Body of pancreas (tissue), 4 donors: ENCODE data around the gene MIR17HG. TPM values are rescaled to one million over a fixed set of nuclear protein-coding genes. Genes with fewer than 3 reads are reported as not detected.

Source experiments
- ATAC-seq: fragments of 150-250 bp; one replicate; pipeline ENCODE4 v1.9.1; 2016
- DNase-seq, 4 donors: peaks; one replicate each; pipeline ENCODE4 v3.0.0-alpha.2; 2019
- H3K27ac ChIP-seq, 4 donors: fragments of 200-600 bp; sonication (generic); 1 replicate in 3 of 4; 2 replicates in 1 of 4; pipeline versions ENCODE4 v1.5.1 to v1.6.1; 2016 to 2019; ENCODE audit warnings: mild to moderate bottlenecking in 1 of 4, mixed read lengths in 1 of 4, moderate library complexity in 1 of 4
- H3K27me3 ChIP-seq, 2 donors: fragments of 200-600 bp; sonication (generic); one replicate each; pipeline ENCODE4 v1.6.0; 2016; ENCODE audit warnings: mild to moderate bottlenecking in 1 of 2
- H3K36me3 ChIP-seq, 2 donors: fragments of 200-600 bp; sonication (generic); replicated peaks in 1 of 2; 2 replicates each; pipeline ENCODE4 v1.5.1; 2016; ENCODE audit warnings: low read depth in 2 of 2; ENCODE audit not compliant: insufficient read depth in 1 of 2
- H3K4me1 ChIP-seq: fragments of 200-600 bp; sonication (generic); one replicate; pipeline ENCODE4 v1.6.0; 2016
- H3K4me3 ChIP-seq, 2 donors: fragments of 200-600 bp; sonication (generic); 1 replicate in 1 of 2; 2 replicates in 1 of 2; pipeline ENCODE4 v1.5.1; 2016 to 2019
- H3K9me3 ChIP-seq, 3 donors: fragments of 200-600 bp; sonication (generic); 1 replicate in 2 of 3; 2 replicates in 1 of 3; pipeline ENCODE4 v1.5.1; 2016
- CTCF ChIP-seq, 7 experiments: fragments of 450-650 bp in 4 of 7; fragments of 200-600 bp in 3 of 7; sonication (generic) in 3 of 7; IDR thresholded peaks; one replicate each; pipeline ENCODE4 v1.5.1; 2016 to 2019; ENCODE audit warnings: antibody characterized with exemption in 7 of 7
- POLR2A ChIP-seq, 3 donors: fragments of 450-650 bp; IDR thresholded peaks; one replicate each; pipeline ENCODE4 v1.6.1; 2016; ENCODE audit warnings: antibody characterized with exemption in 3 of 3, mild to moderate bottlenecking in 2 of 3
- WGBS, 2 donors: methylation state at CpG; one replicate each; pipeline ENCODE4 v1.1.5; 2017; 5-methylcytosine and 5-hydroxymethylcytosine counted together
- intact Hi-C: fragments of 100-400 bp; cut with DNase I; formaldehyde crosslinking; loops from one replicate; pipeline ENCODE4 v1.15.1; 2023
- total RNA-seq, 2 donors: library from RNA; depleted of rRNA; stranded (reverse); fragments of >200 nt; gene quantifications; one replicate each; pipeline ENCODE4 v1.1.0, GENCODE V29; 2016

The MIR17HG gene
- total RNA-seq, 2 donors from 2014 or later: 7.5 to 9.6 TPM

DNA sequence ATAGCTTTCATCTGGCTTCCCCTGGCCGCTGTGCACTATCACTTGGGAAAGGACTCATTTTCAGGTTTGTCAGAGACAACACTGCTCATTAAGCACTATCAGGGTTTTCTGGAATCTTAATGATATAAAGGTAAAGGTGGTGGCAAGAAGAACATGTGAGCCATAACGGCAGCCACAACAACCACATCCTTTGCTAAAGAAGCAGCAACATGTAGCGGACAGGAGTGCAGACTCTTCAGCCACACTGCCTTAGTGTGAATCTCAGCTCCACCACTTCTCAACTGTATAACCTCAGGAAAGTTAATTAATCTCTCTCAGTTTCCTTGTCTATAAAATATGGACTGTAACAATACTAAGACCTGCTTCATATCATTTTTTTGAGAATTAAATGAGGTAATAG is 24.1 kb upstream of the MIR17HG start:
- Histone ChIP-seq H3K27ac (no peak overlapping the region), H3K4me3 (no peak overlapping the region), H3K36me3 (no peaks in the 10 kb centered on the region), H3K4me1 (no peaks in the 10 kb centered on the region), H3K27me3 (peaks cover 0 to 7% of the 10 kb centered on the region in 2 donors), H3K9me3 (no peaks in the 10 kb centered on the region)
- 69 to 72% methylated on average over 3 of the region's 3 CpGs for WGBS, 2 donors
- ATAC-seq (no peak), DNase-seq (no peak)
- intact Hi-C loops: no loop called here
- TF ChIP-seq POLR2A (IDR thresholded peaks at IDR 0.05) (no peak), CTCF (IDR thresholded peaks at IDR 0.05) (no peak)

DNA sequence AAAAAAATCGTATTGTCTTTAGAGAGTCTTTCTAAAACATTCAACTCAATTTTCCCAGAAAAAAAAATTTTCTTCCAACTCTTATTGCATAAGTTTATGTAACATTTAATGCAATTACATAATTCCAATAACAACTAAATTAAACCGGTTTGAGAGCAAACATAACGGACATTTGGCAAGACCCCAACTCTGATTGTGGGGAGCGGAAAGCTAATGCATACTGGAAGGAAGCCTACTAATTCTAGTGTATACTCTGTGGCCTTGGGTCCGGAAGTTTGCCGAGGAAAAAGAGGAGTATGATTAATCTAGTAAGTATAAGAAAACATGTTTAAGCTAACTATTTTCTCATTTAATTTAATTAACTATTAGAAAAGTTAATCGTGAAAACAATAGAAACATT is 21.3 kb upstream of the MIR17HG start:
- no peaks in the 10 kb centered on the region for H3K4me1 ChIP-seq
- DNase-seq (peak in 1 of 4 donors; percentile 14), ATAC-seq (no peak)
- no peak for TF ChIP-seq POLR2A (IDR thresholded peaks at IDR 0.05)
- WGBS, 2 donors: 30 to 33% methylated on average over 7 of the region's 7 CpGs
- no peak overlapping the region for H3K4me3 ChIP-seq
- peaks cover 0 to 7% of the 10 kb centered on the region in 2 donors for H3K27me3 ChIP-seq
- H3K27ac ChIP-seq: no peak overlapping the region
- intact Hi-C loops: no loop called here
- H3K36me3 ChIP-seq: no peaks in the 10 kb centered on the region
- no peaks in the 10 kb centered on the region for H3K9me3 ChIP-seq

GRCh38 chr13:91328726-91329125 is 18.8 kb upstream of the MIR17HG start:
- intact Hi-C loops: no loop called here
- TF ChIP-seq POLR2A (IDR thresholded peaks at IDR 0.05): no peak
- TF ChIP-seq CTCF (IDR thresholded peaks at IDR 0.05): no peak
- ATAC-seq: no peak
- H3K4me3 ChIP-seq: no peak overlapping the region
- no peak for DNase-seq
- H3K27ac ChIP-seq: no peak overlapping the region
- H3K36me3 ChIP-seq: no peaks in the 10 kb centered on the region
- peaks cover 0 to 7% of the 10 kb centered on the region in 2 donors for H3K27me3 ChIP-seq
- H3K9me3 ChIP-seq: no peaks in the 10 kb centered on the region
- no peaks in the 10 kb centered on the region for H3K4me1 ChIP-seq
- WGBS, 2 donors: 61 to 72% methylated on average over 1 of the region's 1 CpG

DNA sequence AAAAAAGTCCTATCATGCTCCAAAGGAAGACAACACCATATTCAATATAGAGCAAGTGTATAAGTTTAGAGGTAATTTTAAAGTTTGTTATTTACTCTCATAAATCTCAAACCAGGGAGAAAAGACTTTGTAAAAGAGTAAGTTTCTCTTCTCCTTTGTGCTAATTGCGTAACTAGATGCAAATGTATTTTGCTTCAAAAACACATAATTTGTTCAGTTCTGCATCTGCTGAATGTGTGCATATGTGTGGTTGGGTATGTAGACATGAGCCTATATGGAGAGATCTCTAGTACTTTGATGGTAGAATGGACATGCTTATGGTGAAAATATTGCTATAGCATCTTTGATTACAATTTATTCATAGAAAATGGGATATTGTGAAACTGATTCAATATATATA is 17.8 kb upstream of the MIR17HG start:
- peaks cover 0 to 7% of the 10 kb centered on the region in 2 donors for H3K27me3 ChIP-seq
- TF ChIP-seq POLR2A (IDR thresholded peaks at IDR 0.05) (no peak), CTCF (IDR thresholded peaks at IDR 0.05) (no peak)
- WGBS, 2 donors: 75 to 91% methylated on average over 1 of the region's 1 CpG
- ATAC-seq (no peak), DNase-seq (no peak)
- no peak overlapping the region for H3K4me3 ChIP-seq
- H3K4me1 ChIP-seq: no peaks in the 10 kb centered on the region
- intact Hi-C loops: no loop called here
- no peaks in the 10 kb centered on the region for H3K9me3 ChIP-seq
- no peaks in the 10 kb centered on the region for H3K36me3 ChIP-seq
- no peak overlapping the region for H3K27ac ChIP-seq

- TF ChIP-seq CTCF (IDR thresholded peaks at IDR 0.05): no peak
- no peaks in the 10 kb centered on the region for H3K9me3 ChIP-seq
- H3K36me3 ChIP-seq: no peaks in the 10 kb centered on the region
- WGBS, 2 donors: 63 to 72% methylated on average over 4 of the region's 4 CpGs
- no peak for DNase-seq
- H3K27ac ChIP-seq: no peak overlapping the region
- no peak for ATAC-seq
- H3K27me3 ChIP-seq: no peaks in the 10 kb centered on the region
- intact Hi-C loops: no loop called here
- no peak overlapping the region for H3K4me3 ChIP-seq
- H3K4me1 ChIP-seq: no peaks in the 10 kb centered on the region
Measured at GRCh38 chr13:91331047-91331915, 16.2 kb upstream of the MIR17HG start.
